Heart left ventricle (tissue), 13 donors: Measurements from ENCODE around the gene ULK4.

ENCODE experiments used
- POLR2A ChIP-seq, 2 donors: fragments of 450-650 bp; IDR thresholded peaks; one replicate each; pipeline ENCODE4 v1.6.1; 2017; ENCODE audit warnings: antibody characterized with exemption in 2 of 2, mild to moderate bottlenecking in 2 of 2, moderate library complexity in 2 of 2
- TF ChIP-seq, protein P1 (sequence below), 12 donors: fragments of 200-600 bp; sonication (generic) in 4 of 12; IDR thresholded peaks; one replicate each; pipeline versions ENCODE4 v1.5.0 to v1.8.0; 2018 to 2022; ENCODE audit warnings: antibody characterized with exemption in 12 of 12, mild to moderate bottlenecking in 5 of 12
- donor health status: ischemic (EF 13 %, LVEDD 7.1; RV severe dilation, severe dysfunction).
- donor health status: DM: no; HTN: yes; CAD: no.
- donor health status: DM: no; HTN: no; CAD: no.
- donor health status: ischemic (EF 25% LVEDD 6.9; RV normal size, moderate dysfunction).
- donor health status: ischemic (EF 25% LVEDD 5.7; RV mildly dilated, moderate dysfunction).
- donor health status: ischemic (EF 35%, LVEDD 5.7; RV mildly dilated, moderate dysfunction).
- donor health status: nonischemic (EF 11% LVEDD 7.7; RV severe dilation, severe dysfunction).
- donor health status: DM: yes; HTN: yes; CAD: no.
- donor health status: PGD.
- donor health status: ischemic (EF 29% LVEDD 5.4; RV normal size, mild dysfunction).
- donor health status: nonischemic (EF 23%, LVEDD 6.1; RV moderate dilation, normal function).

DNA sequence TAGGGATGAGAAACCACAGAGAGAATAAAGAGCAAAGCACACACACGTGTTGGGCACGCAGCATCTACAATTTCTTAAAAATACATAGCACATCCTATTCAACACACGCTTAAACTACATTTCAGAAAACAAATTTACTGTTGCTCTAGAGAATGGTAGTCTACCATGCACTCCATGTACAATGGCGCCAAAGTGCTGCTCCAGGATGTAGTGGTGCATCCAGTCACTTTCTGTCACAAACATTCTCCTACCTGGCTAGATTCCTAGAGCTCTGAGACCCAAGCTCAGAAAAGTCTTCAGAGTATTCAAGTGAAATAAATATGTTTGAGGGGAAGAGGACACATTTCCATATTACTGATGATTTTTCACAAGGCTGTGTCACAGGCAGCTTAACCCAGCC, 388.3 kb downstream of the ULK4 start:
- TF ChIP-seq, protein P1, sequence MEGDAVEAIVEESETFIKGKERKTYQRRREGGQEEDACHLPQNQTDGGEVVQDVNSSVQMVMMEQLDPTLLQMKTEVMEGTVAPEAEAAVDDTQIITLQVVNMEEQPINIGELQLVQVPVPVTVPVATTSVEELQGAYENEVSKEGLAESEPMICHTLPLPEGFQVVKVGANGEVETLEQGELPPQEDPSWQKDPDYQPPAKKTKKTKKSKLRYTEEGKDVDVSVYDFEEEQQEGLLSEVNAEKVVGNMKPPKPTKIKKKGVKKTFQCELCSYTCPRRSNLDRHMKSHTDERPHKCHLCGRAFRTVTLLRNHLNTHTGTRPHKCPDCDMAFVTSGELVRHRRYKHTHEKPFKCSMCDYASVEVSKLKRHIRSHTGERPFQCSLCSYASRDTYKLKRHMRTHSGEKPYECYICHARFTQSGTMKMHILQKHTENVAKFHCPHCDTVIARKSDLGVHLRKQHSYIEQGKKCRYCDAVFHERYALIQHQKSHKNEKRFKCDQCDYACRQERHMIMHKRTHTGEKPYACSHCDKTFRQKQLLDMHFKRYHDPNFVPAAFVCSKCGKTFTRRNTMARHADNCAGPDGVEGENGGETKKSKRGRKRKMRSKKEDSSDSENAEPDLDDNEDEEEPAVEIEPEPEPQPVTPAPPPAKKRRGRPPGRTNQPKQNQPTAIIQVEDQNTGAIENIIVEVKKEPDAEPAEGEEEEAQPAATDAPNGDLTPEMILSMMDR (IDR thresholded peaks at IDR 0.05), result no peak
- no peak for TF ChIP-seq POLR2A (IDR thresholded peaks at IDR 0.05)
